GM19372 (cell line): ENCODE results near the gene CAMTA1.
"Not testable (repeated sequence)": the region's sequence is repeated elsewhere in the genome, so short reads cannot be mapped to it uniquely, and the experiment has no call there.

Source experiments
- ATAC-seq: cut with Tn5 transposase; IDR thresholded peaks from one replicate; pipeline ENCODE4 v1.9.1; 2021; ENCODE audit warnings: mild to moderate bottlenecking, low read depth, moderate library complexity; ENCODE audit not compliant: unreplicated experiment

Gene CAMTA1

DNA sequence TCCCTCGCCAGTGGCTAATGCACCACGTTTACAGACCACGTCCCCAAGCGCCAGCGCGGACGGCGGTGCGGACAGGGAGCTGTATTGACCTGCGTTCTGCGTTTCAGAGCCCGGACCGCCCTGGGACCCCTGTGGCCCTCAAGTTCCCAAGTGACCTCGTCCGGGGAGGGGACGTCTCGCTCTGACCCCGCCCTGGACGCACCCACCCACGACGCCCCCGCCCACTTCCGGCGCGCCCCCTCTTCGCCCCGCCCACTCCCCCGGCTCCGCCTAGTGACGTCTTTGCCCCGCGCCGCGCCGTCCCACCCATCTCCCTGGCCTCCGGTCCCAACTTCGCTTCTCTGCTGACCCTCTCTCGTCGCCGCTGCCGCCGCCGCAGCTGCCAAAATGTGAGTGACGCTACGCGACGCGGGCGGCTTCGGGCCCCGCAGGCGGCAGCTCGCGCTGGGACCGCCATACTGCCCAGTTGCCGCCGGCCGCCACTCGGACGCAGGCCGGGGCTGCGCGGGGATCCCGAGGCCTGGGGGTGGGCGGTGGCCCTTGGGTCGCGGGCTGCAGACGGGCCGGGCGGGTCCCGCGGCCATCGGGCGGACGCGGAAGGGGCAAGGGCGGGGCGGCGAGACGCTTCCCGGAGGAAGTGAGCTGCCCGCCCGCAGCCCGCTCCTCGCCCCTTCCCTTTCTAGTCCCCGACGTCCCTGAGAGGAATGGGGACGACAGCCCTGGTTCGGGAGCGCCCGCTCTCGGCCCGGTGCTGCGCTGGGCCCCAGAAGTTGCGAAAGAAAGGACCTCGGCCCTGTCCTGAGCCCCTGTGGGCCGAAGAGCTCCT is 986.0 kb downstream of the CAMTA1 start, which contains the start of gene VAMP3:
Gene VAMP3, plus strand, starts transcription at position 300 of the 826 bp plus-strand sequence. Its CDS starts 88 bp downstream, at position 388.
- peak; percentile 75 for ATAC-seq

DNA sequence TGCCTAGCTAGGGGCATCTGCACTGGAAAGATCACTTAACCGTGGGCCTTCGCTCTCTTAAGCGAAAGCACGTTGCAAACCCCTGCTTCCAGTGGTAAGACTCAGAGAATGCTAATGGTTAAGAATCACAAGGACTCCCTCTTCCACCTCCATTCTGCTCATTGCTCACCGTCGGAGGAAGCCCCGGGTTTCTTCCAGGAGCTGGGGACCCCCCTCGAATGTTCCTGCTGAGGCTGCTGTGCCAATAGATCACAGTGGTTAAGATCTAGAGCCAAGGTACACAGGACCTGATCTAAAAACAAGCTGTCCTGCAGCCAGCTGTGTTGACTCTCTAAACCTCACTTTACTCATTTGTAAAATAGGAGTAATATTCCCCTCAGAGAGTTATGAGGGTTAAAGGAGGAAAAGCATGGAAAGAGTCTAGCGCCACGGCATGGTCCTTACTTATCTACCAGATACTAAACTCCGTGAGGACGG is 986.6 kb downstream of the CAMTA1 start:
- no peak for ATAC-seq

DNA sequence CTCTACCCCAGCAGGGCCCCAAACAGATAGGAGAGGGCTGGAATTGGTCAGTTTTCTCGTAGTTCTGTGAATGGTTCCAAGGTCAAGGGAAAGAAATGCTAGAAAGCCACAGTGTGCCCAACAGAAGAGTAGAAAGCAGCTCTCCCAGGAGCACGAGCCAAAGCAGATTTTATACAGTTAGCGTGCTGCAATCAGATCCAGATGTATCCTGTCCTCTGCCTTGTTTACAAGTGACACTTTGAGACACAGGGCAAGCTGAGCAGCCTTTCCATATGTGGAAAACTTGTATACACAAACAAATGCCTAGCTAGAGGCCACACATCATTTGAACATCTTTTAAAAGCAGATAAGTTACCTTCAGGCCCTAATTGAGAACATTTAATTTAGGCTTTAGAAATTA is 992.3 kb downstream of the CAMTA1 start:
- ATAC-seq, result no peak

GRCh38 chr1:7778133-7778628 is 992.9 kb downstream of the CAMTA1 start:
- ATAC-seq, result no peak

DNA sequence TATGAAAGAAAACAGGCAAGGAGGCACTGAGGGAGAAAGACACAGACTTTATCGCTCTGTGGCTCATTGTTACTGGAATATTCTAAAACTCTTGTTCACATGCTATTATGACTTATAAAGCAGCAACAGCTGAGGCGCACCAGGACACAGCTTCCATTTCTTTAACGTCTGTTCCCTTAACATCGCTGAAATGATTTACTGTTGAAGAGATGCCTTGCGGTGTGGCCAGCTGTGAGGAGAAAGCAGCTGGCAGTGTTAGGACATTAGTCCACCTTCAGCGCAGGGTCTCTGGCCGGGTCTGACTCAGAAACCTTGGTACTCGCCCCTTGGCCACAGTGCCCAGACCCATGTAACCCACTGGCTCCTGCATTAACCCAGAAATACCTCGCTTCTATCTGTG is 995.7 kb downstream of the CAMTA1 start:
- ATAC-seq, result no peak

- ATAC-seq, result no peak
Observed at GRCh38 chr1:7781501-7781900, 996.2 kb downstream of the CAMTA1 start.

- no peak for ATAC-seq
Observed at GRCh38 chr1:7781923-7782495, 996.8 kb downstream of the CAMTA1 start.

GRCh38 chr1:7783178-7783711 is 998.0 kb downstream of the CAMTA1 start:
- ATAC-seq, result peak; percentile 26

DNA sequence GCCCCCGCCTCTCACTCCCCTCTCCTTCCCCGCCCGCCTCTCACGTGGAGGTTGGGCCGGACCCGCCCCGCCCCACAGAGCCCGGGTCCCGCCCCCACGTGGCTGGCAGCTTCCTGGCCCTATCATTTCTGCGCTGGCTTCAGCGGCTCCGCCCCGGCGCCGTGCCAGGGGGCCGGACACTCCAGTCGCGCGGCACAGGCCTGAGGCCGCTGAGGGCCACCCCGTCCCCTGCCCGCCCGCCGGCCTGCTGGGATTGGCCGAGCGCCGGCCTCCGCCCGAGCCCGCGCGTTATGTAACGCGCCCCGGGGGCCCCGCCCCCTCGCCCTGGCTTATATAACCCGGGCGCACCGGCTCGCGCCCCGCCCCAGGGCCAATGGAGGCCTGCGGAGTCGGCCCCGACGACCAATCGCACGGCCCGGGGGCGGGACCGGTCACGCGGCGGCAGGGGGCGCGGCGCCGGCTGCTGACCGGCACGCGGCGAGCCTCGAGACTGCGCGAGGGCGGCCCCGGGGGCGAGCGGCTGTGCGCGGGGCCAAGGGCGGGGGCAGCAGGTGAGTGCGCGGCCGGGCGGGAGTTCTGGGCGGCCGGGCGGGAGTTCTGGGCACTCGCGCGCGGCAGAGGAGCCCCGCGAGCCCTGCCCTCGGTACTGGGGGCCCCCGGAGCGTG is 998.7 kb downstream of the CAMTA1 start, which contains the start of gene PER3:
Gene PER3, plus strand, starts transcription at position 466 of the 666 bp plus-strand sequence. CDS start 587 bp downstream, outside the sequence.
- ATAC-seq, result peak; percentile 86

DNA sequence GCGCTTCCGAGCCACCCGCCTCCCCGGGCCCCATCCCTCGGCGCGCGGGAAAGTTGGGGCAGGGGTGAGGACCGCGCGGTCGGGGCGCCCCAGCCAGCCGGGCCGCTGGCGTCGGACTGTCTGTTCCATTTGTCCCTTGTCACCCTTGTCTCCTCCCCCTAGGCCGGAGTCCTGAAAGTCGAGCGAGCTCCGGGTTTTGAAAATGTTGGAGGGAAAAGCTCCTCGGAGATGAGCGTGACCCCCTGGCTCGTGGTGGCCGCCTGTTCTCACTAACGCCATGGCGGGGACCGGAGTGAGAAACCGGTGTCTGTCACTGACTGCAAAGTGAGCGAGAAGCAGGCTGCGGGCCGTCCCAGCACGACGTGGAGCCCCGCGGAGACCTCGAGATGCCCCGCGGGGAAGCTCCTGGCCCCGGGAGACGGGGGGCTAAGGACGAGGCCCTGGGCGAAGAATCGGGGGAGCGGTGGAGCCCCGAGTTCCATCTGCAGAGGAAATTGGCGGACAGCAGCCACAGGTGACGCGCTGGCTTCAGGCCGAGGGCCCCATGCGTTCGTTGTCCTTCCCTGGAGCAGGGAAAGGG is 999.3 kb downstream of the CAMTA1 start:
- no peak for ATAC-seq

- ATAC-seq, result no peak
Observed at GRCh38 chr1:7785108-7785507, 999.9 kb downstream of the CAMTA1 start.

- no peak for ATAC-seq
Observed at GRCh38 chr1:7786795-7787194, 1001.5 kb downstream of the CAMTA1 start.

DNA sequence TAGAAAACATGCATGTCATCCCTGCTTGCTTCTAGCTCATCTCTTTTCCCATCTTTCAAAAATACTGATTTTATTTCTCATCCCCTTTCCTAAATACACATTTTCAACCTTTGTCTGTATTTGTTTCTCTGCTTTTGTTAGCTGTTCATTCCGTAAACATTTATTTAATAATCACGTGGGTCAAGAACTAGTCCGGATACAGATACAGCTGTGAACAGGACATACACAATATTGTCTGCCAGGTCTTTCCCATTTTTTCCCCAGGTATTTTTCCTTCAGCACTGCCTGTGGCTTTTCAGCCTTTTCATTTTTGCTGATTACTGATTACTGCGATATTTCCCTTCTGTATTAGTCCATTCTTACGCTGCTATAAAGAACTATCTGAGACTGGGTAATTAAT is 1004.6 kb downstream of the CAMTA1 start:
- ATAC-seq, result no peak

- ATAC-seq, result not testable (repeated sequence)
Observed at GRCh38 chr1:7791027-7791426, 1005.8 kb downstream of the CAMTA1 start.

DNA sequence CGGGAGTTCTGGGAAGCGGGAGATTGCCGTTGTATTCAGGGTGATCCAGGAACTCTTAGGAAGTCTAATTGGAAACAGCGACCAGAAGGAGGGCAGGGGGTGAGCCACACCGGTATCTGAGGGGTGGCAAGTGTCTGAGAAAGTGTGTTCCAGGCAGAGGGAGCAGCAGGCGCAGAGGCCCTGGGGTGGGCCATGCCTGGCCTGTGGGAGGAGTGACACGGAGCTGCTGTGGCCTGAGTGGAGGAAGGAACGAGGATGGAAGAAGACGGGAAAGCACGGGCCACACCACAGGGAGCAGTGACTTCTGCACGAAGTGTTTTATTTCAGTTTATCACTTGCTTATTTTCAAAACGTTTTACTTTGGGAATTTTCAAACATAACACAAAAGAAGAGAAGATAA is 1010.2 kb downstream of the CAMTA1 start:
- no peak for ATAC-seq

DNA sequence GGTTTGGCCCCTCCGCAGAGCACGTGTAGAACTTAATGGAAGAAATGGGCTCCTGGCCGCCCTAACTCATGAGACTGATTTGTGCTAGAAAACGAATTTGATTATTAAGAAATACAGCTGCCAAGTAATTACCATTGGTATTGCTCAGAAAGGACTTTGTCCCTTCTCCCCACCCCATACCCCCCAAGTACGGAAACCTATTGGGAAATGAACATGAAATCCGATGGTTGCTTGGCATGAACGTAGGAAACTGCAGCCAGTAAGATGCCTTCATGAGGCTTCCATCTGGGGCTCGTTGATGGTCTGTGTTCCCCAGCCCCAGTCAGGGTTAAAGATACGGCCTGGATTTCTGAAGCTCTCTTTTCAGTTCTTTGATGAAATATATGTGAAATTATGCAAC is 1020.2 kb downstream of the CAMTA1 start:
- ATAC-seq, result no peak

- no peak for ATAC-seq
Observed at GRCh38 chr1:7808253-7808844, 1023.1 kb downstream of the CAMTA1 start.

- ATAC-seq, result no peak
Observed at GRCh38 chr1:7809742-7810141, 1024.5 kb downstream of the CAMTA1 start.

DNA sequence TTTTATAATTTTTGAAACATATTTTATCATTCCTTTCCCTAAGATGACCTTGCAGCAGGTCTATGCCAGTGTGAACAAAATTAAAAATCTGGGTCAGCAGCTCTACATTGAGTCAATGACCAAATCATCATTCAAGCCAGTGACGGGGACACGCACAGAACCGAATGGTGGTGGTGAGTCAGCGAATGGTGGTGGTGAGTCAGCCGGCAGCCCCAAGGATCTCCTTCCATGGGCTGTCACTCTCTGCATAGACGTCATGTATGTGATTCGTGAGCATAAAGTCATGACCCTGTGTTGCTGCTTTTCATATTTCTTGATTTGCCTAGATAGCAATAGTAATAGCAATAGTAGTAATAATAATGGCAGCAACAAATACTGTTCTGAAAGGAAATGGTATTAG is 1025.1 kb downstream of the CAMTA1 start:
- no peak for ATAC-seq

DNA sequence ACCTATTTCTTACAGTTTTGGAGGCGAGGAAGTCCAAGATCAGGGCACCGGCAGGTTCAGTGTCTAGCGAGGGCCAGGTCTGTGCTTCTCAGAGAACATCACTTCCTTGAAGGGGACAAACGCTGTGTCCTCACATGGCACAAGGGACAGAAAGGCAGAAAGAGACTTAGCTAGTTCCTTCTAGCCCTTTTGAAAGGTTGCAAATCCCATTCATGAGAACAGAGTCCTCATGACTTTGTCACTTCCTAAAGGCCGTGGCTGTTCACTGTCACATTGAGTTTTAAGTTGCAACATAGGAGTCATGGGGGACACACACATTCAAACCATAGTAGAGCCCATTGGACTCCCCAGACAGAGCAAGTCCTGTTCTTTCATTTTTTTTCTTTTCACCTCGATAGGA is 1026.2 kb downstream of the CAMTA1 start:
- no peak for ATAC-seq
